Measurements from ENCODE around the gene YBX3.

The YBX3 gene

GRCh38 chr12:10721651-10722501 is 1.2 kb downstream of the YBX3 start:
- peak; percentile 54 for DNase-seq (ENCODE audit: low spot score)

GRCh38 chr12:10720974-10721650 is 2.0 kb downstream of the YBX3 start:
- no peak for DNase-seq (ENCODE audit: low spot score)

- DNase-seq (ENCODE audit: low spot score) = no peak
Measured at GRCh38 chr12:10719482-10719881, 3.6 kb downstream of the YBX3 start.

DNA sequence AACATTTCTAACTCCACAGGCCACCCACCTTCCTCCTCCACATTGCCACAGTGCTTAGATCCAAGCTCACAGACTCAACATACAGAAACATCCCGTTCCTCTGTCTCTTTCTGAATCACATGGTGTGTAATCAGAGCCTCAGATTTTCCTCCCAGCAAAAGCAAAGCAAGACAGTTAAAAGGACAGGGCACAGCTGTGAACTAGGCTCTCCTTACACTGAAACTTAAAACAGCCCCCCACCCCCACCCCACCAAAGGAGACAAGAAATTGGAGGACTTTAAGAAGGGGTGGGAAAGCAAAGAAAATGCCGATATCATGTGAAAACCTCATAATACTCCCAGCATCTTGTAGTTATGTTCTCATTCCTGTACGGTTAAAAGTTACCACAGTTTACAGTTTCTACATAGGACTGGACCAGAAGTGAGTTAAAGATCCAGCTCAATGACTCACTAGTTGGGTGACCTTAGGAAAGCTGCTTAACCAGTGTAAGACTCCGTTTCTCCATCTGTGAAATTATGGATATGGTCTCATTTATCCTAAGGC is 4.8 kb downstream of the YBX3 start:
- DNase-seq (ENCODE audit: low spot score) = peak; percentile 7

DNA sequence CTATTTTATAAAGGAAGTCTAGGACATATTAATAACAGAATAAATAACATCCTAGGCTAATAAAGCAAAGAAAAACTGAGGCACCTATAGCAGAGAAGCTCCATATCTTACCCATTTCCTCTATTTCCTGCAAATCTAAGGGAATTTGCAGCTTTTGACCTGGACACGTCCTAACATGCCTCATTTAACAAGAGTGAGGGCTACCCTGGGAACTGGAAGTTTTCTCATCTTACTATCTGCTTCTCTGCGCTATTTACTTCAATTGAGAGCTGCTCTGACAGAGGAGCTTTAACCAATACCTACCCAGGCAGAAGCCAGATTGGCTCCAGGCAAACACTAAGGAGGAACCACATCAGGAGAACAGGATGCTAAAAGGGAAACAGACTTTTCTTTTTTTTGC is 5.7 kb downstream of the YBX3 start:
- no peak for DNase-seq (ENCODE audit: low spot score)

DNA sequence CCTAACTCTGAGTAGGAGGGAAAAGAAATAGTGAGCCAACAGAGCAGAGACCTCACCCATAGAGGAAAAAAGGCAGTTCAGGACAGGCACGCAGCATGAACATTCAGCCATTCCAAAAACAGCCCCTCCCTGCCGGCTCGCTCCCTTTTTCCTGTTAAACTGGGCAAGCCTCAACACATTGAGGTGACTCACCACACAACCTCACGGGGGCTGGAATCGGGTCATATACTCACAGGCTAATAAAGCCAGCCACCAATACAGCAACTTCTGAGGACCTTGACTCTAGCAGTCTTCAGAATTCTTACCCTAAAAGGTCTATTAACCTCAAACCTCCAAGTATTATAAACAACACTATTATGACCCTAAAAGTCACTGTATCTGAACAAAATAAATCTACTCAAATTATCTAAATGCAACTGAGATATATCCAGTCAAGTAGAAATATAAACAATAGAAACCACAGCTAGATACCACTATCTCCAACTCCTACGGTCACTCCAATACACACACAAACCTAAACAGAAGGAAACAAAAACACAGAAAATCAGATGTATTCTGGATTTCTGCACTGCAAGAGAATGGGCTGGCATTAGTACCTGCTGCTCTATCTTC is 6.3 kb downstream of the YBX3 start:
- DNase-seq (ENCODE audit: low spot score) = peak; percentile 8

- DNase-seq (ENCODE audit: low spot score) = no peak
Measured at GRCh38 chr12:10716277-10716676, 6.8 kb downstream of the YBX3 start.

GRCh38 chr12:10715491-10715890 is 7.6 kb downstream of the YBX3 start:
- no peak for DNase-seq (ENCODE audit: low spot score)

GRCh38 chr12:10709808-10710207 is 13.3 kb downstream of the YBX3 start:
- no peak for DNase-seq (ENCODE audit: low spot score)

GRCh38 chr12:10708862-10709261 is 14.3 kb downstream of the YBX3 start:
- no peak for DNase-seq (ENCODE audit: low spot score)

- no peak for DNase-seq (ENCODE audit: low spot score)
Measured at GRCh38 chr12:10705655-10706054, 17.5 kb downstream of the YBX3 start.

DNA sequence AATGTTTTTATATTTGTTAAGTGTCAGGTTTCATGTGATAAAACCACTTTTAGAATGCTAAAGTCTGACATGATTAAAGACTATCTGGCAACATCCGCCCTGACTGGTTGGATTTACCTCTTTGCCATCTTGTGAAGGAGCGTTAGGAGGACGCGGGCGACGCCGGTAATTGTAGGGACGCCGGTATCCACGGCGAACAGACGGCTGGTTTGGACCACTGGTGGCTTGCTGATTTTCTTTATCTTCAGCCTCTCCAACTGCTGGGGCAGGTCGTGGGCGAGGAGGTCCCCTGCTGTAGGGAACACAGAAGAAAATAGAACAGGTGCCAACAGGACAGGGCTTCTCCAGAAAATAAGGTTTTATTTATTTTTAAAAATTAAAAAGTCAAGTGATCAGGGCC is 21.3 kb downstream of the YBX3 start:
- DNase-seq (ENCODE audit: low spot score) = no peak

DNA sequence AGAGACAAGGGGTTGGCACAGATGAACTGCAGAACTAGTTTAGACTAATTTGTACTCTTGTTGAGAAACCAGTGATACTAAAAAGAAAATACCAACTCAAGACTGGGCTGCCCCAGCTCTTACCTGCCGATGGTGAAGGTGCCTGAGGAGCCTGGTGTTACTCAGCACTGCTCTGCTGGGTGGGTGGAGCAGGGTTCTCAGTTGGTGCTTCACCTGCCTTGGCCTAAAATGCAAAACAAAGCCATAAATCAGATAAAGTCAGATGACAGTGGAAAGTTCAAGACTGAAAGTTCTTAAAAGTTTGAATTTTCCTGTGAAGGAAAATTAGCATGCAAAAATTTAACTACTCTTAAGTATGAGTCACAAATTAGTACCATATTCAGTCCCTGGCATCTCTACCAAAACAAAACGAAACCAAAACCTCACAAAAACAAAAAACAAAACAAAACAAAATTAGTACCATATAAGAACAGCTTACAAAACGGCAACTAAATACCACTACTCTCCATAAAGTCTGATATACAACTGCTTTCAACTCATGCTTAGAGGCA is 21.9 kb downstream of the YBX3 start:
- DNase-seq (ENCODE audit: low spot score) = no peak

DNA sequence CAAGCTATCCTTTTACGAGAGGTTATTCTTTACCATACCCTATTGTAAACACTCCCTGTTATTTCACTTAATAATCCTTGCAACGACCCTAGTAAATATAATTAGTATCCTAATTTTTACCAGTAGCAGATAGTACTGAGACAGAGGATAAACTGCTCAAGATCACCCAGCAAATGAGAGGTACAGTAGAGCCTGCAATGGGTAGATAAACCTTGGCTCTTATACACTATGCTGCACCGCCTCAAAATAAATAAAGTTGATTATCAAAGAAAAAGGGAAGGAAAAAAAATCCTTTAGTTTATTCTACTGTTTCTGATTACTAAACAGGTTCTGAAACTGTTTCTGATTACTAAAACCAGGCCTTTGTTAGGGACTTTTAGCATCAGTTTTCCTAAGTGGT is 22.5 kb downstream of the YBX3 start:
- no peak for DNase-seq (ENCODE audit: low spot score)

DNA sequence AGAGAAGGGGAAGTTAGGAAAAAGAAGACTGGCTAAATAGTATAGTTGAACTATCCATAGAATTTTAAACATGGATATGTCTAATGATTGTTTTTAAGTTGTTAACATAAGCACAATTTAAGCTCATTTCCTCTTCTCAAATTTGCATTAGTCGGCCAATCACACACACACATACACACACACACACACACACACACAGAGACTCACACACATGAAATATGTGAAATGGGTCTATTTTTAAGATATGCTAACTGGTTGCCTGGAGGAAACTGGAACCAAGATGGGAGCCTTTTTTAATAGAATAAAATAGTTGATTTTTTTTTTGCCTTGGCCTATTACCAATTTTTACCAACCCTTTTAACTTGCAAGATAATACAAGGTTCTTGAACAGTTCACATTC is 25.3 kb downstream of the YBX3 start:
- no peak for DNase-seq (ENCODE audit: low spot score)

DNA sequence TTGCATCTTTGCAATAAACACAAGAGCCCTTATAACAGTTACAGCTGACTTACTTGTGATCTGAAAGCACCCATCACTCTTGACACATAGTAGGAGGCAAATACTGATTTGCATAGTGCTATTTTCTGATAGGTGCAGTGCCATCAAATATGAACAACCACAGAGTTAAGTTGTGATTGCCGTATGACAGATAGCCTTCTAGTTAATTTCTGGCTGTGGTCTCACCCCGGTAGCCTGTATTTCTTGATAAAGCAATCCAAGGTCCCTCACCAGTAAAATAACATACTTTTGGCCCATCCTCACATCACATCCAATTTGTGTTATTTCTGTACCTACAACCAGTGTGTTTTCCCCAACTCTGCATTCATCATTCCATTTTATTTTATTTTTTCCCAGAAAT is 26.0 kb downstream of the YBX3 start:
- DNase-seq (ENCODE audit: low spot score) = no peak

GRCh38 chr12:10690906-10691305 is 32.2 kb downstream of the YBX3 start:
- no peak for DNase-seq (ENCODE audit: low spot score)

DNA sequence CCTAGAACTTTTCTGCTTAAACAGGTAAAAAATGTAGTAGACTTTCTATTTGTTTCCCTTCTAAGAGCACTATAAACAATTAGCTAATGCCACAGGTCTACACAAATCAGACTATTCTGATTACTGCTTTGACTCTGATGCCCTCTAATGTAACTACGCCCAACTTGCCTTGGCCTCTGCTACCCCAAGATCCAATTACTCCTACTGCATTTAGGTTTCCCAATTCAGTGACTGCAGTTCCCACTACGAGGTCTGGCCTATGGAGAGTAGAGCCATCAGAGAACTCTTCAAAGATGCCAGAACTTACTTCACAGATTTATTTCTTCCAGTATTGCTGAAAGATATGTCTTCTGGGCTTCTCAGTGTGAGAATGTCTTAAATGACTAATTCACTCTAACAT is 34.0 kb downstream of the YBX3 start:
- no peak for DNase-seq (ENCODE audit: low spot score)

DNA sequence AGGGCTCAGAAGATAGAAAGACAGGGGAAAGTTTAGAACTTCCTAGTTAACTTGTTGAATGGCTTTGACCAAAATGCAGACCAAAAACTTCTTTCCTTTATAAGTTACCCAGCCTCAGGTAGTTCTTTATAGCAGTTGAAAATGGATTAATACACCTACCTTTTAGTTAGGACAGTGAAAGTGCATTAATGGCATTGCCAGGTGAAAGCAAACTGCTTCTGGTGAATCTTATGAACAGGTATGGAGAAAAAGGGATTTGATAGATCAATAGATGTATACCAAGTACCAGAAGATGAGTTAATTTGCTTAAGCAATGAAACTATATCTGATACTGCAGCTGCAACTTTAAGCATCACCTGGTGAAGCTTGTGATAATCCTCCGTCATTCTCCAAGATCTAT is 35.1 kb downstream of the YBX3 start:
- DNase-seq (ENCODE audit: low spot score) = no peak

DNA sequence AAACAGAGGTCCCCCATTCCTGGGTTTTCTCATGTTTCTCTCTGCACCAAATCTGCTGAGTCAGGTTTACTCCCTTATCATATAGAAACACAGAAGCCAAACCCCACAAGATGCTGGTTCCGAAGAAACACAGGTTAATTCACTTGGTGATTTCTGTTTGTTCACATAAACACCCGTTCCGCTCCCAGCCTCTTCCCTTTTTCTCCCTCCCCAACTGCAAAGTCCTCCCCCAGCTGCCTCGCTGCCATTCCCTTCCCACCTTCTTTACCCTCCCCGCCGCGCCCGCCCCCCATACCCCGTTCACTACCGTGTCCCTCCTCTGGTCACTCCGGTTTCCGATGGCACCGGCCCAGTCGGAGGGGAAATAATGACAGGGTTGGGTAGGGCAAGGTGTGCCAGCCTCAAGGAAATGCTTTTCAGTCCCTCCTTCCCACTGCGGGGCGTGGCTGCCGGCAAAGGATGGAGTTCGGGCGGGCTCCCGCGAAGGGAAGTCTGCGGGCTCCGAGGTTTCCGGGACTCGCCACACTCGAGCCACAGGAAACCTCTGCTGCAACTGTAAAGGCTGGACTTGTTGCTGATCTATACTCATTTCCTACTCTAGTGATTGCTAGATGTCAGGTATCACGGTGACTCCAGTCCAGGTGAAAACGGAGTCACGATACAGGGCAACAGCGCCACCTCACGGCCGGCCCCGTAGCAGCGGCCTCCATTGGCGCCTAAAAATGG is 49.3 kb downstream of the YBX3 start, which contains the start of gene STYK1:
Gene STYK1 (minus strand): TSS at position 394 of the 726 bp plus-strand sequence. CDS start 39,434 bp downstream, outside the sequence.
- peak; percentile 11 for DNase-seq (ENCODE audit: low spot score)

GRCh38 chr12:10672231-10672868 is 50.8 kb downstream of the YBX3 start:
- no peak for DNase-seq (ENCODE audit: low spot score)

All from cerebellar cortex (tissue), 1 donor.